Spleen (tissue), 10 donors: ENCODE data around the gene VPREB3. TPM values are rescaled to one million over a fixed set of nuclear protein-coding genes. Genes with fewer than 3 reads are reported as not detected.

Source experiments
- polyA plus RNA-seq, 3 donors: library from polyadenylated mRNA; stranded (reverse); fragments of 200-250 nt; gene quantifications; one replicate each; pipeline ENCODE4 v1.2.1, GENCODE V29; 2013
- total RNA-seq, 7 donors: library from RNA; depleted of rRNA in 3 of 7; stranded (reverse); fragments of >200 nt in 3 of 7; fragmentation: NEBNext Ultra II Directional in 4 of 7; extraction: Animal tissue kit (Norgen Biotek cat#: 25700) in 4 of 7; gene quantifications; one replicate each; pipeline versions ENCODE4 v1.1.0 to v1.2.1, GENCODE V29; 2016 to 2021
- donor health status: healthy with polysubstance abuse.
- donor health status: DM: no; HTN: no; CAD: no; lungs with moderate emphysema.
- donor health status: DM: no; HTN: no; CAD: no.
- donor health status: Bipolar disorder and iron deficiency.
- donor health status: healthy.
- donor health status: DM: no; HTN: no; CAD: no.
- donor health status: DM: yes; HTN: yes; CAD: no.

Gene VPREB3
- total and polyA plus RNA-seq, 10 donors: 24.9 to 472 (median 57.9) TPM

Other genes starting within 250 kb of the VPREB3 start
- not detected for gene IGLL1, start 174.1 kb downstream of the VPREB3 start, total RNA-seq
- gene IGLL1, start 174.1 kb downstream of the VPREB3 start, polyA plus RNA-seq: under 1 TPM in 1 of 3 donors, not detected in 2; 0.26 TPM
- 1 to 10 TPM in 3 of 7 donors, under 1 TPM in 1, not detected in 3; 0.44 to 2.5 (median 2.2) TPM for gene DRICH1, start 122.1 kb downstream of the VPREB3 start, total RNA-seq
- 1 to 10 TPM in 2 of 3 donors, under 1 TPM in 1; 0.29 to 2.2 (median 1.6) TPM for gene DRICH1, start 122.1 kb downstream of the VPREB3 start, polyA plus RNA-seq
- gene RGL4, start 63.4 kb downstream of the VPREB3 start, total RNA-seq: 10 to 100 TPM in 6 of 7 donors, 1 to 10 TPM in 1; 9.6 to 46.6 (median 23.0) TPM
- gene RGL4, start 63.4 kb downstream of the VPREB3 start, polyA plus RNA-seq: 10 to 100 TPM; 10.5 to 19.5 (median 15.7) TPM
- gene ZNF70, start 3.3 kb downstream of the VPREB3 start, total RNA-seq: 1 to 10 TPM; 5.0 to 7.4 (median 6.0) TPM
- 1 to 10 TPM in 1 of 3 donors, under 1 TPM in 2; 0.55 to 1.3 (median 0.72) TPM for gene ZNF70, start 3.3 kb downstream of the VPREB3 start, polyA plus RNA-seq
- under 1 TPM in 4 of 7 donors, not detected in 3; 0.44 to 0.97 (median 0.76) TPM for gene C22orf15, start 8.6 kb upstream of the VPREB3 start, total RNA-seq
- 1 to 10 TPM in 1 of 3 donors, under 1 TPM in 2; 0.29 to 1.4 (median 0.59) TPM for gene C22orf15, start 8.6 kb upstream of the VPREB3 start, polyA plus RNA-seq
- 100 to 1,000 TPM in 1 of 7 donors, 10 to 100 TPM in 6; 16.8 to 101 (median 83.4) TPM for gene CHCHD10, start 13.5 kb upstream of the VPREB3 start, total RNA-seq
- gene CHCHD10, start 13.5 kb upstream of the VPREB3 start, polyA plus RNA-seq: 100 to 1,000 TPM; 117 to 189 (median 167) TPM
- 10 to 100 TPM in 1 of 7 donors, 1 to 10 TPM in 5, under 1 TPM in 1; 0.66 to 11.0 (median 3.3) TPM for gene MMP11, start 18.4 kb upstream of the VPREB3 start, total RNA-seq
- gene MMP11, start 18.4 kb upstream of the VPREB3 start, polyA plus RNA-seq: 1 to 10 TPM; 4.4 to 6.8 (median 4.7) TPM
- 100 to 1,000 TPM in 2 of 7 donors, 10 to 100 TPM in 5; 72.8 to 166 (median 84.6) TPM for gene SMARCB1, start 32.5 kb upstream of the VPREB3 start, total RNA-seq
- 100 to 1,000 TPM in 1 of 3 donors, 10 to 100 TPM in 2; 64.2 to 100 (median 86.9) TPM for gene SMARCB1, start 32.5 kb upstream of the VPREB3 start, polyA plus RNA-seq
- 10 to 100 TPM; 10.2 to 62.8 (median 30.4) TPM for gene DERL3, start 84.6 kb upstream of the VPREB3 start, total RNA-seq
- gene DERL3, start 84.6 kb upstream of the VPREB3 start, polyA plus RNA-seq: 10 to 100 TPM; 16.1 to 18.8 (median 17.9) TPM
- gene SLC2A11, start 103.5 kb upstream of the VPREB3 start, total RNA-seq: 10 to 100 TPM; 12.0 to 21.7 (median 16.9) TPM
- gene SLC2A11, start 103.5 kb upstream of the VPREB3 start, polyA plus RNA-seq: 10 to 100 TPM; 15.6 to 23.5 (median 16.2) TPM
- gene MIF, start 140.0 kb upstream of the VPREB3 start, total RNA-seq: 100 to 1,000 TPM; 168 to 346 (median 211) TPM
- 100 to 1,000 TPM; 421 to 580 (median 501) TPM for gene MIF, start 140.0 kb upstream of the VPREB3 start, polyA plus RNA-seq
- 10 to 100 TPM in 1 of 7 donors, 1 to 10 TPM in 6; 2.0 to 11.6 (median 3.7) TPM for gene GSTT2B, start 206.8 kb upstream of the VPREB3 start, total RNA-seq
- 10 to 100 TPM in 1 of 3 donors, 1 to 10 TPM in 2; 4.7 to 11.6 (median 6.6) TPM for gene GSTT2B, start 206.8 kb upstream of the VPREB3 start, polyA plus RNA-seq
- 1 to 10 TPM in 6 of 7 donors, not detected in 1; 2.3 to 5.0 (median 2.3) TPM for gene DDTL, start 212.5 kb upstream of the VPREB3 start, total RNA-seq
- 1 to 10 TPM; 1.0 to 3.0 (median 1.5) TPM for gene DDTL, start 212.5 kb upstream of the VPREB3 start, polyA plus RNA-seq
- gene DDT, start 220.0 kb upstream of the VPREB3 start, total RNA-seq: 100 to 1,000 TPM in 1 of 7 donors, 10 to 100 TPM in 6; 63.4 to 112 (median 67.8) TPM
- 100 to 1,000 TPM; 138 to 224 (median 154) TPM for gene DDT, start 220.0 kb upstream of the VPREB3 start, polyA plus RNA-seq
- gene GSTT2, start 225.7 kb upstream of the VPREB3 start, total RNA-seq: under 1 TPM in 2 of 7 donors, not detected in 5; 0.44 to 0.95 TPM
- 1 to 10 TPM in 1 of 3 donors, under 1 TPM in 2; 0.16 to 1.3 (median 0.41) TPM for gene GSTT2, start 225.7 kb upstream of the VPREB3 start, polyA plus RNA-seq